HCT116 (cell line): ENCODE results near the gene PCDHGB2. TPM values are rescaled to one million over a fixed set of nuclear protein-coding genes. Genes with fewer than 3 reads are reported as not detected.

Experiments used
- ATAC-seq: fragments of 200-7000 bp; cut with Tn5 transposase; 2 replicates; pipeline ENCODE4 v1.9.1; 2020; ENCODE audit warnings: mild to moderate bottlenecking, moderate library complexity
- BruUV-seq: library from RNA; stranded (reverse); fragments of 400-500 nt; replicated peaks from 2 replicates; lab custom pipeline; 2021; lab: Mats Ljungman, UMichigan
- CTCF ChIA-PET: fragments of 300-600 bp; sonication (Branson Sonifier 250); formaldehyde crosslinking; loops from one replicate; lab custom pipeline; 2021; ENCODE audit warnings: antibody characterized with exemption; lab: Charles Lee
- POLR2A ChIA-PET: fragments of 300-600, 350-600 bp; sonication (Branson Sonifier 250); formaldehyde crosslinking; loops from one replicate; lab custom pipeline; 2021; ENCODE audit warnings: antibody characterized with exemption; lab: Charles Lee
- RAD21 ChIA-PET, 2 experiments: fragments of 300-600 bp; sonication (Branson Sonifier 250); formaldehyde crosslinking; loops; one replicate each; lab custom pipeline; 2023; ENCODE audit warnings: low total read pairs in 2 of 2; ENCODE audit not compliant: uncharacterized antibody in 2 of 2, unreplicated experiment in 2 of 2, low non-redundant PET in 1 of 2; lab: Charles Lee
- DNase-seq: peaks from one replicate; pipeline ENCODE4 v3.0.0-alpha.2; 2010; ENCODE audit warnings: low read depth, low spot score
- H2AFZ ChIP-seq: fragments of 200-600 bp; shearing (Covaris generic), sonication (generic); 2 replicates; pipeline ENCODE4 v1.6.1; 2017; ENCODE audit warnings: low read depth, mixed run types, mixed read lengths, antibody characterized with exemption, low read length; ENCODE audit not compliant: poor library complexity, severe bottlenecking
- H3K27ac ChIP-seq: 2 replicates; pipeline ENCODE4 v1.5.1; 2012; ENCODE audit warnings: low read depth, low read length
- H3K27me3 ChIP-seq: fragments of 200-600 bp; sonication (generic); 2 replicates; pipeline ENCODE4 v1.6.1; 2016; ENCODE audit warnings: mixed run types, low read length, mixed read lengths; ENCODE audit not compliant: insufficient read depth
- H3K36me3 ChIP-seq, 2 experiments: fragments of 200-500 bp in 1 of 2; fragments of 200-600 bp in 1 of 2; sonication (Bioruptor generic) in 1 of 2; sonication (generic) in 1 of 2; 2 replicates each; pipeline versions ENCODE4 v1.5.1 to v1.6.1; 2014 to 2016; ENCODE audit warnings: low read length in 2 of 2, inconsistent platforms in 1 of 2, mixed read lengths in 1 of 2, mixed run types in 1 of 2; ENCODE audit not compliant: insufficient read depth in 2 of 2, control insufficient read depth in 1 of 2
- H3K4me1 ChIP-seq, 2 experiments: fragments of 200-600 bp in 1 of 2; sonication (generic) in 1 of 2; 2 replicates each; pipeline versions ENCODE4 v1.5.1 to v1.6.1; 2012 to 2017; ENCODE audit warnings: low read length in 2 of 2, inconsistent platforms in 1 of 2, mild to moderate bottlenecking in 1 of 2, mixed read lengths in 1 of 2, mixed run types in 1 of 2, moderate library complexity in 1 of 2; ENCODE audit not compliant: insufficient read depth in 2 of 2, control insufficient read depth in 1 of 2
- H3K4me2 ChIP-seq: fragments of 200-600 bp; sonication (generic); 2 replicates; pipeline ENCODE4 v1.6.1; 2017; ENCODE audit warnings: mixed run types, low read length, mixed read lengths
- H3K4me3 ChIP-seq, 2 experiments: fragments of 200-600 bp in 1 of 2; sonication (generic) in 1 of 2; replicated peaks in 1 of 2; 2 replicates each; pipeline ENCODE4 v1.5.1; 2011 to 2016; ENCODE audit warnings: low read length in 2 of 2, control low read depth in 1 of 2, low read depth in 1 of 2, mild to moderate bottlenecking in 1 of 2, mixed read lengths in 1 of 2, mixed run types in 1 of 2
- H3K79me2 ChIP-seq: fragments of 200-600 bp; sonication (generic); 2 replicates; pipeline ENCODE4 v1.6.1; 2017; ENCODE audit warnings: mild to moderate bottlenecking, mixed run types, low read length, moderate library complexity, mixed read lengths; ENCODE audit not compliant: insufficient read depth
- H3K9ac ChIP-seq: fragments of 200-600 bp; sonication (generic); 2 replicates; pipeline ENCODE4 v1.6.1; 2016; ENCODE audit warnings: low read length, mixed read lengths
- H3K9me2 ChIP-seq: fragments of 200-600 bp; sonication (generic), shearing (Covaris generic); 2 replicates; pipeline ENCODE4 v1.6.1; 2017; ENCODE audit warnings: mixed run types, mild to moderate bottlenecking, moderate library complexity; ENCODE audit not compliant: insufficient read depth
- H3K9me3 ChIP-seq, 2 experiments: fragments of 200-500 bp in 1 of 2; fragments of 200-600 bp in 1 of 2; sonication (Bioruptor generic) in 1 of 2; sonication (generic) in 1 of 2; 2 replicates each; pipeline ENCODE4 v1.6.1; 2014 to 2017; ENCODE audit warnings: low read length in 2 of 2, mixed read lengths in 2 of 2, inconsistent platforms in 1 of 2, low read depth in 1 of 2, mild to moderate bottlenecking in 1 of 2, mixed run types in 1 of 2, moderate library complexity in 1 of 2; ENCODE audit not compliant: control insufficient read depth in 1 of 2, insufficient read depth in 1 of 2
- H4K20me1 ChIP-seq: fragments of 200-600 bp; sonication (generic), shearing (Covaris generic); 2 replicates; pipeline ENCODE4 v1.6.1; 2017; ENCODE audit warnings: mixed run types, mild to moderate bottlenecking, moderate library complexity; ENCODE audit not compliant: insufficient read depth
- CBX3 ChIP-seq: IDR thresholded peaks from 2 replicates; pipeline ENCODE4 v1.6.1; 2012; ENCODE audit warnings: low read depth
- EGR1 ChIP-seq: IDR thresholded peaks from 2 replicates; pipeline ENCODE4 v1.6.1; 2012; ENCODE audit warnings: low read depth
- ELF1 ChIP-seq: IDR thresholded peaks from 2 replicates; pipeline ENCODE4 v1.6.1; 2012; ENCODE audit warnings: low read depth, borderline replicate concordance
- EZH2 ChIP-seq: fragments of 200-600 bp; sonication (generic); IDR thresholded peaks from 2 replicates; pipeline ENCODE4 v1.6.1; 2017; ENCODE audit warnings: antibody characterized with exemption, mixed run types
- EZH2phosphoT487 ChIP-seq: fragments of 200-600 bp; IDR thresholded peaks from 2 replicates; pipeline ENCODE4 v1.6.1; 2018; ENCODE audit warnings: antibody characterized with exemption, borderline replicate concordance
- POLR2AphosphoS5 ChIP-seq: IDR thresholded peaks from 2 replicates; pipeline ENCODE4 v1.6.1; 2011; ENCODE audit warnings: mild to moderate bottlenecking, low read depth, low read length, moderate library complexity
- REST ChIP-seq: IDR thresholded peaks from 2 replicates; pipeline ENCODE4 v1.6.1; 2012; ENCODE audit warnings: low read depth
- SIN3A ChIP-seq: IDR thresholded peaks from 2 replicates; pipeline ENCODE4 v1.6.1; 2012; ENCODE audit warnings: low read depth
- SP1 ChIP-seq: IDR thresholded peaks from 2 replicates; pipeline ENCODE4 v1.6.1; 2012; ENCODE audit warnings: low read depth
- TCF7L2 ChIP-seq: IDR thresholded peaks from 2 replicates; pipeline ENCODE4 v1.7.0; 2011; ENCODE audit warnings: borderline replicate concordance, inconsistent platforms; ENCODE audit not compliant: insufficient read depth, insufficient read length; ENCODE audit errors: extremely low read depth
- intact Hi-C: fragments of 100-400 bp; cut with micrococcal nuclease; formaldehyde crosslinking; loops from 2 replicates; pipeline ENCODE4 v1.10.0; 2022
- total RNA-seq: library from RNA; stranded (reverse); gene quantifications from one replicate; pipeline ENCODE4 v1.2.1, GENCODE V29; 2021; ENCODE audit not compliant: unreplicated experiment

Gene PCDHGB2
- total RNA-seq, 1 experiment from 2014 or later: 0.34 TPM

DNA sequence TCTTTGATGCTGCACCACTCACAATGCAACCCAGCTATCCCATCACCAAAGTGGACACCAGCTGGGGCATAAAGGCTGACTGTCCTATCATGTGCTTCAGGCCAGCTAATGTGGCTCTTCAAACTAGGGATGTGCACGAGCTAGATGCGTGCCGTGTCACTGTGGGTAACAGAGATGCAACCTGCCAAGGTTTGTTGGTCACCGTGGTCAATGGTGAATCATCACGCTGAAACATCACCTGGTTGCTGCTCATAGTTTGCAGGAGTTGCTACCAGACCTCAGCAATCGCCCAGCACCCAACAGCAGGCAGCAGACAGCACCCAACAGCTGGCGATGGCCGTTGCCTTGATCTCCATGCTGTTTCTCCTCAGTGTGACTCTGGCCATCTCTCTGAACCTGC is 31.6 kb upstream of the PCDHGB2 start:
- no TSS peak for BruUV-seq
- Histone ChIP-seq H3K9me3 (no peaks in the 10 kb centered on the region), H3K9ac (no peak overlapping the region), H2AFZ (no peak overlapping the region), H3K4me1 (no peaks in the 10 kb centered on the region), H4K20me1 (no peaks in the 10 kb centered on the region), H3K79me2 (no peaks in the 10 kb centered on the region), H3K36me3 (no peaks in the 10 kb centered on the region), H3K4me3 (no peak overlapping the region), H3K27me3 (no peaks in the 10 kb centered on the region), H3K4me2 (no peak overlapping the region), H3K9me2 (no peaks in the 10 kb centered on the region), H3K27ac (no peak overlapping the region)
- TF ChIP-seq SP1 (no peak), CBX3 (no peak), POLR2AphosphoS5 (no peak), EZH2phosphoT487 (no peak), EZH2 (no peak), EGR1 (no peak), SIN3A (no peak), ELF1 (no peak), REST (no peak), TCF7L2 (no peak)
- CTCF ChIA-PET: interaction anchor here (1.7 kb wide), 1 partner anchor 8 kb away, joined by 6 read pairs; the partner anchor contains the start of gene TAF7
- no peak for ATAC-seq
- DNase-seq: no peak
- intact Hi-C loops: no loop called here
- POLR2A ChIA-PET: no interaction called here
- RAD21 ChIA-PET: no interaction called here
